ENCODE results near the gene ADGRV1.

DNA sequence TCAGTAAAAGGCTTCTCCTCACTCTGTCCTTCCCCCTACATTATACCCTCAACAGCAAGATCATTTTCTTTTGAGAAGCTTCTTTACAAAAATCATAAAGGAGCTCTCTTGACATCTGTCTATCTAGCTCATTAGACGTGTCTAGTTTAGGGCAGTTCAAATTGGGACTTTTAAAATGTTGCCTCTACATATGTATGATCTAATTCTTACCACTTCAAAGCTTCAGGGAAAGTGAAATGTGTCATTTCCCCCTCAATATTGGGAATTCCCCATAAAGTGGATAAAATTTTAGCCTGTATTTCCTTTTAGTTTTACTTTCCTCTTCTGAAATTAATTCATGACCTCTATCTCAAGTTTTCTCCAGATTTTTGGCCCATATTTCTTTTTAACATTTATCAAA is 500.8 kb downstream of the ADGRV1 start:
- TF ChIP-seq, protein P1, sequence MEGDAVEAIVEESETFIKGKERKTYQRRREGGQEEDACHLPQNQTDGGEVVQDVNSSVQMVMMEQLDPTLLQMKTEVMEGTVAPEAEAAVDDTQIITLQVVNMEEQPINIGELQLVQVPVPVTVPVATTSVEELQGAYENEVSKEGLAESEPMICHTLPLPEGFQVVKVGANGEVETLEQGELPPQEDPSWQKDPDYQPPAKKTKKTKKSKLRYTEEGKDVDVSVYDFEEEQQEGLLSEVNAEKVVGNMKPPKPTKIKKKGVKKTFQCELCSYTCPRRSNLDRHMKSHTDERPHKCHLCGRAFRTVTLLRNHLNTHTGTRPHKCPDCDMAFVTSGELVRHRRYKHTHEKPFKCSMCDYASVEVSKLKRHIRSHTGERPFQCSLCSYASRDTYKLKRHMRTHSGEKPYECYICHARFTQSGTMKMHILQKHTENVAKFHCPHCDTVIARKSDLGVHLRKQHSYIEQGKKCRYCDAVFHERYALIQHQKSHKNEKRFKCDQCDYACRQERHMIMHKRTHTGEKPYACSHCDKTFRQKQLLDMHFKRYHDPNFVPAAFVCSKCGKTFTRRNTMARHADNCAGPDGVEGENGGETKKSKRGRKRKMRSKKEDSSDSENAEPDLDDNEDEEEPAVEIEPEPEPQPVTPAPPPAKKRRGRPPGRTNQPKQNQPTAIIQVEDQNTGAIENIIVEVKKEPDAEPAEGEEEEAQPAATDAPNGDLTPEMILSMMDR (IDR thresholded peaks at IDR 0.05; ENCODE audit: insufficient read depth, low read length), result no peak
- TF ChIP-seq POLR2AphosphoS5 (IDR thresholded peaks at IDR 0.05; ENCODE audit: low read depth), result no peak
- TF ChIP-seq, protein P2, sequence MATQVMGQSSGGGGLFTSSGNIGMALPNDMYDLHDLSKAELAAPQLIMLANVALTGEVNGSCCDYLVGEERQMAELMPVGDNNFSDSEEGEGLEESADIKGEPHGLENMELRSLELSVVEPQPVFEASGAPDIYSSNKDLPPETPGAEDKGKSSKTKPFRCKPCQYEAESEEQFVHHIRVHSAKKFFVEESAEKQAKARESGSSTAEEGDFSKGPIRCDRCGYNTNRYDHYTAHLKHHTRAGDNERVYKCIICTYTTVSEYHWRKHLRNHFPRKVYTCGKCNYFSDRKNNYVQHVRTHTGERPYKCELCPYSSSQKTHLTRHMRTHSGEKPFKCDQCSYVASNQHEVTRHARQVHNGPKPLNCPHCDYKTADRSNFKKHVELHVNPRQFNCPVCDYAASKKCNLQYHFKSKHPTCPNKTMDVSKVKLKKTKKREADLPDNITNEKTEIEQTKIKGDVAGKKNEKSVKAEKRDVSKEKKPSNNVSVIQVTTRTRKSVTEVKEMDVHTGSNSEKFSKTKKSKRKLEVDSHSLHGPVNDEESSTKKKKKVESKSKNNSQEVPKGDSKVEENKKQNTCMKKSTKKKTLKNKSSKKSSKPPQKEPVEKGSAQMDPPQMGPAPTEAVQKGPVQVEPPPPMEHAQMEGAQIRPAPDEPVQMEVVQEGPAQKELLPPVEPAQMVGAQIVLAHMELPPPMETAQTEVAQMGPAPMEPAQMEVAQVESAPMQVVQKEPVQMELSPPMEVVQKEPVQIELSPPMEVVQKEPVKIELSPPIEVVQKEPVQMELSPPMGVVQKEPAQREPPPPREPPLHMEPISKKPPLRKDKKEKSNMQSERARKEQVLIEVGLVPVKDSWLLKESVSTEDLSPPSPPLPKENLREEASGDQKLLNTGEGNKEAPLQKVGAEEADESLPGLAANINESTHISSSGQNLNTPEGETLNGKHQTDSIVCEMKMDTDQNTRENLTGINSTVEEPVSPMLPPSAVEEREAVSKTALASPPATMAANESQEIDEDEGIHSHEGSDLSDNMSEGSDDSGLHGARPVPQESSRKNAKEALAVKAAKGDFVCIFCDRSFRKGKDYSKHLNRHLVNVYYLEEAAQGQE (IDR thresholded peaks at IDR 0.05; ENCODE audit: insufficient replicate concordance, low read depth), result no peak
- no peak for TF ChIP-seq SPI1 (IDR thresholded peaks at IDR 0.05; ENCODE audit: borderline replicate concordance, low read depth)

Data from HL-60 (cell line).